Keratinocyte (primary cell): ENCODE results near the gene FTSJ1.

Experiments used
- CTCF ChIP-seq, 3 experiments: IDR thresholded peaks in 1 of 3; conservative IDR thresholded peaks in 1 of 3; optimal IDR thresholded peaks in 1 of 3; 2 replicates in 2 of 3; 3 replicates in 1 of 3; pipeline versions ENCODE3 to v1.5.1; 2011; ENCODE audit warnings: low read length in 3 of 3, mild to moderate bottlenecking in 3 of 3, moderate library complexity in 2 of 3, control low read depth in 1 of 3, inconsistent platforms in 1 of 3; ENCODE audit not compliant: insufficient read depth in 2 of 3; ENCODE audit errors: extremely low read depth in 1 of 3
- EZH2 ChIP-seq: IDR thresholded peaks from one replicate; pipeline ENCODE4 v1.6.1; 2012; ENCODE audit warnings: inconsistent platforms, mild to moderate bottlenecking, low read length, moderate library complexity

GRCh38 chrX:48491809-48492208 lies 15.8 kb downstream of the FTSJ1 start:
- no peak for TF ChIP-seq EZH2
- TF ChIP-seq CTCF (optimal IDR thresholded peaks at IDR 0.05 in 1 of 3, IDR thresholded peaks at IDR 0.05 in 1 of 3, conservative IDR thresholded peaks at IDR 0.05 in 1 of 3; ENCODE audit: extremely low read depth in 1 of 3, insufficient read depth in 2 of 3, low read length in 3 of 3): no peak
